HL-60 (cell line): ENCODE measurements around the gene MARCKSL1.

Experiments used
- TF ChIP-seq, protein P1 (sequence below): IDR thresholded peaks from one replicate; pipeline ENCODE4 v1.5.1; 2011; ENCODE audit warnings: low read length, control low read depth, inconsistent platforms; ENCODE audit not compliant: insufficient read depth
- TF ChIP-seq, protein P2 (sequence below): IDR thresholded peaks from 2 replicates; pipeline ENCODE4 v1.6.1; 2012; ENCODE audit warnings: low read depth; ENCODE audit not compliant: insufficient replicate concordance

DNA sequence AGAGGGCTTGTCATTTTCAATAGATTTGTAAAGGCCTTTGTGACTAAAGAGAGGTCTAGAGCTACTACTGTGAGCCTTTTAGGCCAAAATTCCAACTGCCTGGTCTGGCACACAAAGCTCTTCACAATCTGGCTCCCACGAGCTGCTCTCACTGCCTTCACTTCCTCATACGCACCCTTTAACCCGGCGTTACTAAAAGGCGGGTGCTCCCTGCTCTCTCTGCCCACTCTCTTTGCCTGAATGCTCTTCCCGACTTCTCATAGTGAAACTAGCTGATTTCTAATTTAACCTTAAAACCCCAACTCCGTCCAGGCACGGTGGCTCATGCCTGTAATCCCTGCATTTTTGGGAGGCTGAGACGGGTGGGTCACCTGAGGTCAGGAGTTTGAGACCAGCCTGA lies 44.0 kb upstream of the MARCKSL1 start:
- TF ChIP-seq, protein P1, sequence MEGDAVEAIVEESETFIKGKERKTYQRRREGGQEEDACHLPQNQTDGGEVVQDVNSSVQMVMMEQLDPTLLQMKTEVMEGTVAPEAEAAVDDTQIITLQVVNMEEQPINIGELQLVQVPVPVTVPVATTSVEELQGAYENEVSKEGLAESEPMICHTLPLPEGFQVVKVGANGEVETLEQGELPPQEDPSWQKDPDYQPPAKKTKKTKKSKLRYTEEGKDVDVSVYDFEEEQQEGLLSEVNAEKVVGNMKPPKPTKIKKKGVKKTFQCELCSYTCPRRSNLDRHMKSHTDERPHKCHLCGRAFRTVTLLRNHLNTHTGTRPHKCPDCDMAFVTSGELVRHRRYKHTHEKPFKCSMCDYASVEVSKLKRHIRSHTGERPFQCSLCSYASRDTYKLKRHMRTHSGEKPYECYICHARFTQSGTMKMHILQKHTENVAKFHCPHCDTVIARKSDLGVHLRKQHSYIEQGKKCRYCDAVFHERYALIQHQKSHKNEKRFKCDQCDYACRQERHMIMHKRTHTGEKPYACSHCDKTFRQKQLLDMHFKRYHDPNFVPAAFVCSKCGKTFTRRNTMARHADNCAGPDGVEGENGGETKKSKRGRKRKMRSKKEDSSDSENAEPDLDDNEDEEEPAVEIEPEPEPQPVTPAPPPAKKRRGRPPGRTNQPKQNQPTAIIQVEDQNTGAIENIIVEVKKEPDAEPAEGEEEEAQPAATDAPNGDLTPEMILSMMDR: no peak
- TF ChIP-seq, protein P2, sequence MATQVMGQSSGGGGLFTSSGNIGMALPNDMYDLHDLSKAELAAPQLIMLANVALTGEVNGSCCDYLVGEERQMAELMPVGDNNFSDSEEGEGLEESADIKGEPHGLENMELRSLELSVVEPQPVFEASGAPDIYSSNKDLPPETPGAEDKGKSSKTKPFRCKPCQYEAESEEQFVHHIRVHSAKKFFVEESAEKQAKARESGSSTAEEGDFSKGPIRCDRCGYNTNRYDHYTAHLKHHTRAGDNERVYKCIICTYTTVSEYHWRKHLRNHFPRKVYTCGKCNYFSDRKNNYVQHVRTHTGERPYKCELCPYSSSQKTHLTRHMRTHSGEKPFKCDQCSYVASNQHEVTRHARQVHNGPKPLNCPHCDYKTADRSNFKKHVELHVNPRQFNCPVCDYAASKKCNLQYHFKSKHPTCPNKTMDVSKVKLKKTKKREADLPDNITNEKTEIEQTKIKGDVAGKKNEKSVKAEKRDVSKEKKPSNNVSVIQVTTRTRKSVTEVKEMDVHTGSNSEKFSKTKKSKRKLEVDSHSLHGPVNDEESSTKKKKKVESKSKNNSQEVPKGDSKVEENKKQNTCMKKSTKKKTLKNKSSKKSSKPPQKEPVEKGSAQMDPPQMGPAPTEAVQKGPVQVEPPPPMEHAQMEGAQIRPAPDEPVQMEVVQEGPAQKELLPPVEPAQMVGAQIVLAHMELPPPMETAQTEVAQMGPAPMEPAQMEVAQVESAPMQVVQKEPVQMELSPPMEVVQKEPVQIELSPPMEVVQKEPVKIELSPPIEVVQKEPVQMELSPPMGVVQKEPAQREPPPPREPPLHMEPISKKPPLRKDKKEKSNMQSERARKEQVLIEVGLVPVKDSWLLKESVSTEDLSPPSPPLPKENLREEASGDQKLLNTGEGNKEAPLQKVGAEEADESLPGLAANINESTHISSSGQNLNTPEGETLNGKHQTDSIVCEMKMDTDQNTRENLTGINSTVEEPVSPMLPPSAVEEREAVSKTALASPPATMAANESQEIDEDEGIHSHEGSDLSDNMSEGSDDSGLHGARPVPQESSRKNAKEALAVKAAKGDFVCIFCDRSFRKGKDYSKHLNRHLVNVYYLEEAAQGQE: no peak
